H1 (cell line): Measurements from ENCODE around the gene PRKCH. TPM values are rescaled to one million over a fixed set of nuclear protein-coding genes. Genes with fewer than 3 reads are reported as not detected.

ENCODE experiments used
- CTCF ChIA-PET: fragments of 300-600 bp; sonication (Branson Sonifier 250); formaldehyde crosslinking; loops from one replicate; lab custom pipeline; 2021; ENCODE audit not compliant: partially characterized antibody; lab: Charles Lee
- POLR2A ChIA-PET: fragments of 300-600 bp; sonication (Branson Sonifier 250); formaldehyde crosslinking; loops from one replicate; lab custom pipeline; 2021; ENCODE audit warnings: inconsistent platforms; ENCODE audit not compliant: partially characterized antibody; lab: Charles Lee
- DNase-seq, 2 experiments: peaks; one replicate each; pipeline versions ENCODE4 v3.0.0 to v3.0.0-alpha.2; 2010 to 2022; ENCODE audit warnings: low spot score in 2 of 2, low read depth in 1 of 2, mixed read lengths in 1 of 2
- FAIRE-seq: peaks from 2 replicates; lab custom pipeline; 2011; peaks lifted over from hg19 to GRCh38; lab: Jason Lieb, UNC
- H2AFZ ChIP-seq: 2 replicates; pipeline ENCODE4 v1.8.1; 2012; ENCODE audit warnings: low read length, inconsistent platforms
- H2AK5ac ChIP-seq: 2 replicates; pipeline ENCODE4 v1.6.1; 2013; ENCODE audit warnings: low read depth, low read length
- H2BK120ac ChIP-seq: replicated peaks from 2 replicates; pipeline ENCODE3; 2013; ENCODE audit warnings: low read depth, low read length, inconsistent platforms
- H2BK12ac ChIP-seq: 2 replicates; pipeline ENCODE4 v1.6.1; 2013; ENCODE audit warnings: low read depth, low read length
- H2BK15ac ChIP-seq: 2 replicates; pipeline ENCODE4 v1.6.1; 2013; ENCODE audit warnings: low read length
- H2BK20ac ChIP-seq: 2 replicates; pipeline ENCODE4 v1.6.1; 2013; ENCODE audit warnings: low read length
- H2BK5ac ChIP-seq: 2 replicates; pipeline ENCODE4 v1.6.1; 2013; ENCODE audit warnings: low read depth, low read length
- H3K14ac ChIP-seq: 2 replicates; pipeline ENCODE4 v1.6.1; 2013; ENCODE audit warnings: inconsistent platforms; ENCODE audit not compliant: insufficient read length
- H3K18ac ChIP-seq: 2 replicates; pipeline ENCODE4 v1.6.1; 2013; ENCODE audit warnings: low read length; ENCODE audit errors: extremely low read depth
- H3K23ac ChIP-seq: 2 replicates; pipeline ENCODE4 v1.6.1; 2013; ENCODE audit warnings: inconsistent platforms; ENCODE audit not compliant: insufficient read length
- H3K23me2 ChIP-seq: 2 replicates; pipeline ENCODE4 v1.6.1; 2013; ENCODE audit warnings: low read depth, low read length
- H3K27ac ChIP-seq: 2 replicates; pipeline ENCODE4 v1.6.1; 2011; ENCODE audit warnings: low read depth, low read length, inconsistent platforms
- H3K27me3 ChIP-seq, 4 experiments: replicated peaks in 1 of 4; 1 replicate in 1 of 4; 2 replicates in 3 of 4; pipeline versions ENCODE4 v1.6.1 to v1.8.1; 2011 to 2013; ENCODE audit warnings: low read length in 3 of 4, mild to moderate bottlenecking in 3 of 4, inconsistent platforms in 2 of 4, mixed read lengths in 2 of 4, moderate library complexity in 1 of 4; ENCODE audit not compliant: control insufficient read depth in 3 of 4, insufficient read depth in 3 of 4; ENCODE audit errors: extremely low read depth in 1 of 4
- H3K36me3 ChIP-seq, 4 experiments: 2 replicates each; pipeline versions ENCODE4 v1.6.1 to v1.8.1; 2011 to 2013; ENCODE audit warnings: mild to moderate bottlenecking in 4 of 4, low read length in 3 of 4, moderate library complexity in 2 of 4, control low read depth in 1 of 4, inconsistent platforms in 1 of 4; ENCODE audit not compliant: insufficient read depth in 4 of 4, control insufficient read depth in 2 of 4
- H3K4ac ChIP-seq: replicated peaks from 2 replicates; pipeline ENCODE3; 2013; ENCODE audit warnings: low read length, low read depth, mixed read lengths, inconsistent platforms; ENCODE audit not compliant: insufficient read length
- H3K4me1 ChIP-seq, 4 experiments: replicated peaks in 1 of 4; 1 replicate in 1 of 4; 2 replicates in 3 of 4; pipeline versions ENCODE4 v1.6.1 to v1.8.1; 2011 to 2013; ENCODE audit warnings: low read length in 3 of 4, inconsistent platforms in 2 of 4, mixed read lengths in 1 of 4; ENCODE audit not compliant: insufficient read depth in 4 of 4, control insufficient read depth in 3 of 4
- H3K4me2 ChIP-seq, 2 experiments: 2 replicates each; pipeline versions ENCODE4 v1.6.1 to v1.8.1; 2011 to 2013; ENCODE audit warnings: low read depth in 2 of 2, low read length in 2 of 2, control low read depth in 1 of 2, inconsistent platforms in 1 of 2, mild to moderate bottlenecking in 1 of 2; ENCODE audit not compliant: insufficient read depth in 1 of 2
- H3K4me3 ChIP-seq, 4 experiments: fragments of 200-600, 300-600 bp in 1 of 4; sonication (generic), shearing (Covaris generic), sonication (Bioruptor Twin) in 1 of 4; 2 replicates each; pipeline versions ENCODE4 v1.5.1 to v1.8.1; 2011 to 2016; ENCODE audit warnings: low read length in 4 of 4, low read depth in 3 of 4, control low read depth in 2 of 4, inconsistent platforms in 2 of 4, mild to moderate bottlenecking in 2 of 4, mixed read lengths in 1 of 4, moderate library complexity in 1 of 4; ENCODE audit not compliant: insufficient read depth in 2 of 4; ENCODE audit errors: extremely low read depth in 1 of 4
- H3K56ac ChIP-seq: replicated peaks from 2 replicates; pipeline ENCODE3; 2013; ENCODE audit warnings: low read depth, mild to moderate bottlenecking, mixed read lengths, low read length, inconsistent platforms; ENCODE audit not compliant: insufficient read length
- H3K79me1 ChIP-seq: 2 replicates; pipeline ENCODE4 v1.6.1; 2013; ENCODE audit warnings: low read depth, low read length, control low read depth
- H3K79me2 ChIP-seq, 2 experiments: 2 replicates each; pipeline versions ENCODE4 v1.6.1 to v1.8.1; 2012 to 2013; ENCODE audit warnings: low read length in 2 of 2, mild to moderate bottlenecking in 2 of 2, inconsistent platforms in 1 of 2; ENCODE audit not compliant: insufficient read depth in 2 of 2, control insufficient read depth in 1 of 2
- H3K9ac ChIP-seq, 4 experiments: replicated peaks in 1 of 4; 1 replicate in 1 of 4; 2 replicates in 3 of 4; pipeline versions ENCODE4 v1.6.1 to v1.8.1; 2011 to 2013; ENCODE audit warnings: low read depth in 3 of 4, low read length in 3 of 4, control low read depth in 2 of 4, mild to moderate bottlenecking in 2 of 4, moderate library complexity in 2 of 4, inconsistent platforms in 1 of 4; ENCODE audit errors: extremely low read depth in 1 of 4
- H3K9me3 ChIP-seq, 2 experiments: 2 replicates each; pipeline versions ENCODE4 v1.6.1 to v1.8.1; 2012 to 2013; ENCODE audit warnings: mild to moderate bottlenecking in 2 of 2, moderate library complexity in 2 of 2, control low read depth in 1 of 2, inconsistent platforms in 1 of 2, low read depth in 1 of 2, low read length in 1 of 2, mixed read lengths in 1 of 2; ENCODE audit not compliant: insufficient read depth in 2 of 2
- H4K20me1 ChIP-seq, 2 experiments: replicated peaks in 1 of 2; 2 replicates each; pipeline versions ENCODE3 to v1.8.1; 2011 to 2013; ENCODE audit warnings: inconsistent platforms in 2 of 2, low read length in 2 of 2, mild to moderate bottlenecking in 1 of 2; ENCODE audit not compliant: insufficient read depth in 2 of 2, control insufficient read depth in 1 of 2
- H4K5ac ChIP-seq: 2 replicates; pipeline ENCODE4 v1.6.1; 2013; ENCODE audit warnings: low read length, low read depth, mixed read lengths, inconsistent platforms; ENCODE audit not compliant: insufficient read length
- H4K8ac ChIP-seq: 2 replicates; pipeline ENCODE4 v1.8.0; 2013; ENCODE audit warnings: mild to moderate bottlenecking, moderate library complexity, low read length, inconsistent platforms; ENCODE audit not compliant: insufficient read depth; ENCODE audit errors: extremely low read depth
- H4K91ac ChIP-seq: replicated peaks from 2 replicates; pipeline ENCODE3; 2013; ENCODE audit warnings: low read length, mixed read lengths, inconsistent platforms; ENCODE audit not compliant: insufficient read length
- BCL11A ChIP-seq, 2 experiments: IDR thresholded peaks; one replicate each; pipeline ENCODE4 v1.6.1; 2011; ENCODE audit warnings: low read depth in 2 of 2, low read length in 2 of 2, mild to moderate bottlenecking in 2 of 2
- BRCA1 ChIP-seq: IDR thresholded peaks from 2 replicates; pipeline ENCODE4 v1.6.1; 2012; ENCODE audit warnings: low read depth, low read length, improper control_type of control experiment
- CHD1 ChIP-seq: IDR thresholded peaks from 2 replicates; pipeline ENCODE4 v1.6.1; 2012; ENCODE audit warnings: low read depth, low read length, improper control_type of control experiment
- EGR1 ChIP-seq: IDR thresholded peaks from 2 replicates; pipeline ENCODE4 v1.6.1; 2011; ENCODE audit warnings: low read depth, low read length, borderline replicate concordance
- EP300 ChIP-seq, 2 experiments: IDR thresholded peaks; 1 replicate in 1 of 2; 2 replicates in 1 of 2; pipeline ENCODE4 v1.6.1; 2011 to 2012; ENCODE audit warnings: low read depth in 2 of 2, low read length in 2 of 2, mild to moderate bottlenecking in 2 of 2, borderline replicate concordance in 1 of 2, inconsistent platforms in 1 of 2, moderate library complexity in 1 of 2
- GTF2F1 ChIP-seq: IDR thresholded peaks from 2 replicates; pipeline ENCODE4 v1.6.1; 2012; ENCODE audit warnings: low read depth, low read length, improper control_type of control experiment, borderline replicate concordance
- RBBP5 ChIP-seq: IDR thresholded peaks from 2 replicates; pipeline ENCODE4 v1.7.1; 2012; ENCODE audit warnings: low read depth, mild to moderate bottlenecking, inconsistent platforms, low read length, moderate library complexity, borderline replicate concordance
- SP2 ChIP-seq: IDR thresholded peaks from 2 replicates; pipeline ENCODE4 v1.6.1; 2012; ENCODE audit warnings: mild to moderate bottlenecking, low read length, inconsistent platforms
- TEAD4 ChIP-seq: IDR thresholded peaks from 2 replicates; pipeline ENCODE4 v1.6.1; 2012; ENCODE audit warnings: low read depth, low read length, inconsistent platforms, mixed read lengths
- USF2 ChIP-seq: IDR thresholded peaks from 2 replicates; pipeline ENCODE4 v1.6.1; 2011; ENCODE audit warnings: low read length, improper control_type of control experiment
- ZNF274 ChIP-seq: IDR thresholded peaks from 2 replicates; pipeline ENCODE4 v1.7.0; 2012; ENCODE audit warnings: low read length, borderline replicate concordance; ENCODE audit errors: extremely low read depth
- WGBS, 2 experiments: shearing (Covaris generic) in 1 of 2; methylation state at CpG; one replicate each; pipeline versions ENCODE4 v1.1.6 to v1.1.7; 2013 to 2015; ENCODE audit warnings: low lambda C conversion rate in 2 of 2, mixed read lengths in 2 of 2, inconsistent platforms in 1 of 2, low coverage in 1 of 2, missing lambda C conversion rate in 1 of 2; ENCODE audit not compliant: insufficient replicate concordance in 2 of 2, insufficient coverage in 1 of 2, insufficient read length in 1 of 2; ENCODE audit errors: extremely low coverage in 1 of 2, missing lambda C conversion rate in 1 of 2; 5-methylcytosine and 5-hydroxymethylcytosine counted together
- polyA plus RNA-seq, 7 experiments: library from polyadenylated mRNA; depleted of rRNA in 3 of 7; stranded (reverse) in 5 of 7; unstranded in 2 of 7; fragments of >200 nt in 5 of 7; fragments of 200-250 nt in 2 of 7; gene quantifications; 1 replicate in 5 of 7; 2 replicates in 1 of 7; 4 replicates in 1 of 7; pipeline versions ENCODE4 v1.2.1 to v1.2.3, GENCODE V29; 2011 to 2013; ENCODE audit warnings: missing spikeins in 2 of 7, mixed read lengths in 2 of 7
- total RNA-seq: library from RNA; stranded (reverse); fragmentation: NEBNext Ultra II Directional; extraction: Animal tissue kit (Norgen Biotek cat#: 25700); gene quantifications from 2 replicates; pipeline ENCODE4 v1.2.1, GENCODE V29; 2021

PRKCH gene
- total and polyA plus RNA-seq, 2 of the 8 experiments (the other 6 are each of a cell fraction or from before 2014, with no cell fraction given): 6.4 to 7.0 TPM

- Histone ChIP-seq H3K23me2 (peaks cover 7% of the 10 kb centered on the region; the same call in 1 of the 2 replicates), H2BK12ac (no peak overlapping the region), H3K9me3 (no peaks in the 10 kb centered on the region), H3K79me1 (no peaks in the 10 kb centered on the region), H3K56ac (no peak overlapping the region), H3K14ac (no peak overlapping the region), H3K4me1 (peaks cover 12 to 20% (median 16%) of the 10 kb centered on the region in 4 experiments), H2AK5ac (no peak overlapping the region), H3K36me3 (no peaks in the 10 kb centered on the region), H3K4me3 (no peak overlapping the region), H3K23ac (no peak overlapping the region), H3K9ac (no peak overlapping the region), H2BK5ac (no peak overlapping the region), H3K18ac (no peak overlapping the region), H2BK15ac (no peak overlapping the region), H3K27ac (no peak overlapping the region), H4K8ac (no peak overlapping the region), H4K20me1 (no peaks in the 10 kb centered on the region), H2AFZ (no peak overlapping the region), H2BK120ac (no peak overlapping the region), H2BK20ac (no peak overlapping the region), H4K5ac (no peak overlapping the region), H3K4ac (no peak overlapping the region), H3K79me2 (no peaks in the 10 kb centered on the region), H3K4me2 (no peak overlapping the region), H4K91ac (no peak overlapping the region), H3K27me3 (peaks cover 0 to 6% (median 2%) of the 10 kb centered on the region in 4 experiments; a peak in 4 of 7 replicates)
- ChIA-PET CTCF (interaction anchor here (0.6 to 1.6 kb wide), 4 partner anchors 42 to 271 kb away, joined by 3 to 5 read pairs (median 3); no protein-coding TSS in a partner anchor), POLR2A (interaction anchor here (1.9 kb wide), 1 partner anchor 10 kb away, joined by 4 read pairs; no protein-coding TSS in a partner anchor)
- 86% methylated on average over 2 of the region's 2 CpGs; no CpG with 5 or more reads in 1 of the 2 experiments for WGBS, 2 experiments
- TF ChIP-seq ZNF274 (no peak), TEAD4 (no peak), GTF2F1 (no peak), USF2 (no peak), EGR1 (no peak), BRCA1 (no peak), SP2 (no peak), RBBP5 (no peak), CHD1 (no peak), EP300 (IDR thresholded peaks at IDR 0.05; ENCODE audit: borderline replicate concordance in 1 of 2, low read depth in 2 of 2, low read length in 2 of 2) (no peak), BCL11A (IDR thresholded peaks at IDR 0.05; ENCODE audit: low read depth in 2 of 2, low read length in 2 of 2) (no peak)
- FAIRE-seq (no peak), DNase-seq (no peak)
Observed at GRCh38 chr14:61566537-61567225, 245.3 kb downstream of the PRKCH start.
